Hepatic stellate cell (primary cell): Measurements from ENCODE around the gene RIPOR3.
"Not testable (repeated sequence)": the region's sequence is repeated elsewhere in the genome, so short reads cannot be mapped to it uniquely, and the experiment has no call there.

Experiments used
- DNase-seq: peaks from one replicate; pipeline ENCODE4 v3.0.0; 2011; ENCODE audit warnings: low spot score

RIPOR3 gene

DNA sequence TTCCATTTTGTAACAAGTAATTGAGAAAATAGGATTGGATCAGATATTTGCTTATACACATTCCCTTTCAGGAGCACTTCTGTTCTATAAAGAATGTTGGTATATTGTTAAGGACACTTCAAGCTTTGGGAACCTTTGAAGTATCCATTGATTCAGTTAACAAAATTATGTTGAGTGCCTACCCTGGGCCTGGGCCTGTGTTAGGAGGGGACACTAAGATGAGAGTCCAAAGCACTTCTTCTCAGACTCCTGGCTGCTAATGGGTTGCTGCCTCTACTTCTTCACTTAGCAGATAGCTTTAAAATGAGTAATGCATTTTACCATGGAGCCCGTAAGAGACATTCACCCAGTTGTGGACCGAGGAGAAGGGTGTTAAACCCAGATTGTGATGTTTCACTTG, 140.8 kb downstream of the RIPOR3 start:
- no peak for DNase-seq

DNA sequence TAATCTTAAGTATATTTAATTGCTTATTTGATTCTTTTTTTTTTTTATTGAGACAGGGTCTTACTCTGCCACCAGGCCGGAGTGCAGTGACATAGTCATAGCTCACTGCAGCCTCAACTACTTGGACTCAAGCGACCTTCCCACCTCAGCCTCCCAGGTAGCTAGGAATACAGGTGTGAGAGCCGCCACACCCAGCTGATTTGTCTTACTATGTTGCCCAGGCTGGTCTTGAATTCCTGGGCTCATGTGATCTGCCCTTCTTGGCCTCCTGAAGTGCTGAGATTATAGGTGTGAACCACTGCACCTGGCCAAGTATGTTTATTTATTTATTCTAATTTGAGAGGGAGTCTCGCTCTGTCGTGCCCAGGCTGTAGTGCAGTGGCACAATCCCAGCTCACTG, 142.9 kb downstream of the RIPOR3 start:
- DNase-seq = no peak

DNA sequence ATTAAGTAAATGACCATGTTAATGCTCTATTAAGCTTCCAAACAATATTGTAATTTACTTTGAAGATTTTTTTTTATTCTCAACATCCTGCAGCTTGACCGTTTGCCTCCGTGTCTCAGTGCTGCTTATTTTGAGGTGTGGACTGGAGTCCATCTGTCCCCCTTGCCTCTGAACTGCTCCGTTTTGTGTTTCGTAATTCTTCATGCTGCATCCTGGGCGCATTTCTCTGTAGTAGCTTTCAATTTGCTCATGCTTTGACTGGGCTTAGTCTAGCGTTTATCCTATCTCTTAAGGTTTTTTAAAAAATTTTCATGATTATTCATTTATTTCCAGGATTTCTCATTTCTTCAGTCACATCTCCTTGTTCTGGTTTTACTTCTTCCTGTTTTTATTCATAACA, 143.4 kb downstream of the RIPOR3 start:
- no peak for DNase-seq

- no peak for DNase-seq
Observed at GRCh38 chr20:50546729-50547314, 144.5 kb downstream of the RIPOR3 start.

GRCh38 chr20:50545126-50545525, 146.2 kb downstream of the RIPOR3 start:
- DNase-seq = no peak

DNA sequence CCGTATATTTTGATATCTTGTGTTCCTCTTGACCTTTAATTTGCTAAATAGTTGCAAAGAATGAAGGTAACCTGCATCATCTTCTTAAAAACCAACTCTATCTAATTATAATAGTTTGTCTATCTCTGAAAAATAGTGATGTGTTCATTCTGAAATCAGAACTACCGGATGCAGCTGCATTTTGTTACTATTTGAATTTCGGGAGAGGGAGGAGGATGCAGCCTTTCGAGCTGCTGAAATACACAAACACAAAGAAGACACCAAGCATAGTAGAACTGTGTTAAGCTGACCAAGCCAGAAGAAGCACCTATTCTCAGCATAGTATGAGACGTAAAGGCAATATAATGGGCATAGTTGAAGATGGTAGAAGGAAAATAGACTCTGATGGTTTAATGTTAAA, 148.0 kb downstream of the RIPOR3 start:
- DNase-seq = no peak

DNA sequence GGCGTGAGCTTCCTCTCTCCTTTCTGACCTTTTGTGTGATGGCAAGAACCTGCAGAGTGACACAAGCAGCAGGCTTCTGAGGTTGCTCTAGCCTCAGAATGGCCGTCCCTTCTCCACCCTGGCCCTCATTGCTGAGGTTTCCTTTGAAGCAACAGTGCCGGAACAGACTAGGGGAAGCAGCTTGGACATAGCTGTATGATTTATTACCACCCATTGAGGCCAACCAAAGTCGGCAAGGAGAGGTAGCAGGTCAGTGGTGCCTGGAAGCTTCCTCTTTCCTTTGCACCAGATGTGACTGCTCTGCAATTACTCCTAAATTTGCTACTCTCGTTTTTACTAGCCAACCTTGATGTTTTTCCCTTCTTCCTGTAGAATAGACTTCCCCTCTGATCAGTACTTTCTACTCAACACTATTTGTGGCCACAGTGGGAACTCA, 149.7 kb downstream of the RIPOR3 start:
- DNase-seq = no peak

- DNase-seq = peak; percentile 69
Observed at GRCh38 chr20:50540620-50541605, 150.4 kb downstream of the RIPOR3 start.

- DNase-seq = not testable (repeated sequence)
Observed at GRCh38 chr20:50539798-50540197, 151.5 kb downstream of the RIPOR3 start.

DNA sequence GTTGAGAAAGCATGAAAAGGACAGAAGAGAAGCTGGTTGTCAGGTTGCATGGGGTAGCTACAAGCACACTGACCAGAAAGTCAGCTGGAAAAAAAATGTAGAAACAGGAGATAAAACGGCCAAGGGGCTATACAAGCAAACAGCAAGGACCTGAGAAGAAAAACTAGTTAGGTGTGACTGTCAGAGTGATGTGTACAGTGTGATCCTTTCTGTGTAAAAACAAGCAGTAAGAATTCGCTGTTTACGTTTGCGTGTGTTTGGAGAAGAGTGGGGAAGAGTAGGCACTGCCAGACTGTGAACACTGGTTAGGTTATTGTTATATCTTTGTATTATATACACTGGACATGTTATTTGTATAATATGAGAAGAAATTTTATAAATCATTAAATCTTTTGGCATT, 153.1 kb downstream of the RIPOR3 start:
- no peak for DNase-seq

DNA sequence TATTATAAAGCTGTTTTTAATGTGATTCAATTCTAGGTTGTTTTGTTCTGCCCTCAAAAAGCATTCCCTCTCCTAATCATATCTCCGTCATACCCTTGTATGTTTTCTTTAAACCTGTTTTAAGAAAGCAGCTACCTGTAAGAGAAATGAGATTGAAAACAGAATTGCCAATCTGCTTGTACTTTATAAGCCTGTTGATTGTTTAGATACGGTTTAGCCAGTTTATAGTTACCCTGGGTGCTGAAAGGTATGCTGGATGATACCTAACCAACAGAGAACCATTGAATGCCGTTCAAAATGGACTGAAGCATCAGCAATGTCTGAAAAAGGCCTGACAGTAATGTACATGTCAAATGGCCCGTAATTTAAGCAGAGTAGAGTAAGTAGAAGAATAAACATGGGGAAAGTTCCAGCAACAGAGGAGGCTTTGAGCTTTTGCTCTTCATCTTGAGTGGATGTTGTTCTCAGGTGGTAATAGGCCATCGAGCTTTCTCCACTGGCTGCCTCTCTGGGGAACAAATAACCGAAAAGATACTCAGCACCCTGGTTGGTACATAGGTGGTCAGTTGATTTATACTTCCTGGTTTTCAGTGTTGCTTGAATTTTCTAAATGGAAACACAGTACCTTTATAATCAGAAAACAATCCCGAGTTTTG, 153.7 kb downstream of the RIPOR3 start:
- DNase-seq = no peak

- no peak for DNase-seq
Observed at GRCh38 chr20:50536333-50536732, 155.0 kb downstream of the RIPOR3 start.
